Retinal pigment epithelial cell (primary cell): ENCODE results near the gene IL6R.

Source experiments
- DNase-seq: peaks from one replicate; pipeline ENCODE4 v3.0.0-alpha.2; 2010; ENCODE audit warnings: low read depth
- H3K4me3 ChIP-seq: 2 replicates; pipeline ENCODE4 v1.5.1; 2011; ENCODE audit warnings: mild to moderate bottlenecking, low read length, control low read depth, moderate library complexity
- CTCF ChIP-seq: conservative IDR thresholded peaks from 2 replicates; pipeline ENCODE4 v1.5.1; 2011; ENCODE audit warnings: low read depth, low read length, control low read depth, inconsistent platforms

The IL6R gene

DNA sequence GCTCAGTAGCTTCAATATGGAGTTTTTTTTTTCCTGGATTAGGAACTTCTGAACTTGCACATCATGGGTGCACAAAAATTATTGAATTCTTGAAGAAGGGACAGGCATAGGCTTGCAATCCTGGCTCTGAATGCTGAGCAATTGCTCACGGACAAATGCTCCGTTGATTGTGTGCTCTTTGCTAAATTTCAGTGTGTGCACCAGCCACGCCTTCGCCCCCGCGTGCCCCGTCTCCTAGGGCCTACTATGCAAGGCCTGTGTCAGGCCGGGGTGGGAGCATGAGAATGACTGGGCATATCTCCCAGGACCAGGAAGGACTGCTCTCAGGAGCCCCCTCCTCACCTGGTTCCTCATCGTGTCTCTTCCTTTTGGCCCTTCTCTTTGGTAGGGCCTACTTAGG lies 17.4 kb downstream of the IL6R start:
- no peak for DNase-seq
- no peak for TF ChIP-seq CTCF
- H3K4me3 ChIP-seq: no peak overlapping the region

DNA sequence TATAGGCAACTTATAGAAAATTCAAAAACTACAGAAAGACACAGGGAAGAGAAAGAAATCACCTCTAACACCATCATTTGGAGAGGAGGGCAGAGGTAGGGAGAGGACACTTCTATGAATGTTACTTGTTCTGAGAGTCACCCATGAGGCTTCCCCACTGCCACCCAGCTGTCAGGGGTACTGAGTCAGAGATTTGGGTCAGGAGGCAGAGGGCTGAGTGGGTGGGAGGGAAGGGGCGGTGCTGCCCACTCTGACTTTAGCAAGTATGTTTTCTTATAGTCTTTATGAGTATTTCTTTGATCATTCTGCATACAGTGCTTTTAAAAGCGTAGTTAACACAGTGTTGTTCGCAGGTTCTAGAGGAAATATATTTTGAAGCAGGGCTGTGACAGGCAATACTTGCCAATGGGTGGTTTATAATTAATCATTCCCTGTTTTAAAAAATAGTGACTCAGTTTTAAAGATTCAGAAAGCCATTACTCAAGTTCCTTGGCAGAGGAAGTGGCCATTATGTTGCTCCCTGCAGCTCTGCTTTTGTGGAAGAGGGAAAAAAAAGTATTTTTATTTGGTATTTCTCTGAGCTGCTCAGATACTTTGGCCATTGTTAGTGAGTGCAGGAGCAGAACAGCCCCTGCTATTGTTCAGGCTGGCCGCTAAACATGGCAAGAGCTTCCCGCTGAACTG lies 18.3 kb downstream of the IL6R start:
- no peak for DNase-seq
- no peak for TF ChIP-seq CTCF
- H3K4me3 ChIP-seq: no peak overlapping the region

- H3K4me3 ChIP-seq: no peak overlapping the region
- DNase-seq: no peak
- TF ChIP-seq CTCF: no peak
Observed at GRCh38 chr1:154423988-154424326, 18.8 kb downstream of the IL6R start.

DNA sequence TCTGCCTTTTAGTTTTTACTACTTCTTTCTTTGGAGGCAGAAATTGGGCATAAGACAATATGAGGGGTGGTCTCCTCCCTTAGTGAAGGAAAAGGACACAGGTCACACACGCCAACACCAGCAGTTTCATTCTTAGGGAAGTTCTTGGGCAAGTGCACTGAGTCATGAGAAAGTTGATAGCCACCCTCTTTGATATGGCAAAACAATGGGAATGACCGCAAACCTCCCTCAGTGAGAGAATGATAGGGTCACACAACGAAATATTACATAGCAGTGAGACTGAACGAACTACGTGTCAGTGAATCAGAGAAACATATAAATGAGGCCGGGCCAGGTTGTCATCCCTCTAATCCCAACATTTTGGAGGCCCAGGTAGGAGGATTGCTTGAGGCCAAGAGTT lies 20.0 kb downstream of the IL6R start:
- no peak for DNase-seq
- TF ChIP-seq CTCF: no peak

DNA sequence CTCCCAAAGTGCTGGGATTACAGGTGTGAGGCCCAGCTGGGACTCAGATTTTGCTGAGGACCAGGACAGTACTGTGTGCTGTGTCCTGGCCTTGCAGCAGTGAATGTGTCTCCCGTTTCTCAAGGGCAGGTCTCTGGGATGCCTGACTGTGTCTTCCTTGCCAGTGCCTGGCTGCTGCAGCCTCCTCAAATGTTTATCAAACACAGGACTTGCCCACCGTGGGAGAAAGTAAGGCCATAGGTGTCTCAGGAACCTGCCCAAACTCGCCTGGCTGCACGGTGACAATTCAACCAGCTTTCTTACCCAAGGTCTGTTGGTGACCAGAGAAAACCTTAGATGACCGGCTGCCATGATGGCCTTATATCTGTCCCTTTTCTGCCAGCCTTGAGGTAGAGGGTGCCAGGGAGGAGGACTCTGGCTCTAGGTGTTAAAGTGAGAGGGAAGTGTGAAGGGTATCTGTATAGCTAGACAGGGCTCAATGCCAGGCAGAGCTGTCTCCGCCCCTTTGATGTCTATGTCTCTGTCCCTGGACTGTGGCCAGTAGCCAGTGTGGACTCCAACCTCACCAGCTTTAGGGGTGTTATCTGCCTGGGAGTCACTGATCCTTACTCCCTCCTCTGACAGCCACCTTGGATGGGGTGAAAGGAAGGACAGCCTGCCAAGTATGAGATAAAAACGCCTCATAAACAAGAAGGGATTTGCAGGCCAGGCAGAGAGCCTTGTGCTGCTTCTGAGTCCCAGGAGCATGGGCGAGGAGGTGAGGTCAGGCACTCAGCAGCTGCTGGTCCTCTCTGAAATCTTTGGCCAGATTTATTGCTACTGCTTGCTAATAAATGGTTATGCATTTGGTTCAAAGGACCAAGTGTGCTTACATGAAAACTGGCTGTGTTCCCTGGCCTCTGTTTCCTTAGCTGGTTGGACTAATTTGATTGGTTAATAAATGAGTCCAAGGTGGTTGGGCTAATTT lies 22.3 kb downstream of the IL6R start:
- no peak overlapping the region for H3K4me3 ChIP-seq
- no peak for TF ChIP-seq CTCF
- DNase-seq: peak; percentile 55

More for the DNA sequence above, 20.0 kb downstream of the IL6R start:
- H3K4me3 ChIP-seq: no peak overlapping the region

- no peak overlapping the region for H3K4me3 ChIP-seq
Observed at GRCh38 chr1:154429118-154429517, 24.0 kb downstream of the IL6R start.

More at GRCh38 chr1:154429118-154429517, 24.0 kb downstream of the IL6R start:
- no peak for TF ChIP-seq CTCF
- no peak for DNase-seq
